HG03558 (cell line): ENCODE data around the gene PDE6G.
A peak's percentile ranks its signal among the peaks of the same experiment; 100 is the strongest.
"Not testable (repeated sequence)": the region's sequence is repeated elsewhere in the genome, so short reads cannot be mapped to it uniquely, and the experiment has no call there.

Experiments
- ATAC-seq: cut with Tn5 transposase; IDR thresholded peaks from one replicate; pipeline ENCODE4 v1.9.1; 2021; ENCODE audit warnings: moderate number of reproducible peaks; ENCODE audit not compliant: unreplicated experiment; ENCODE audit errors: extremely low read depth

PDE6G gene

DNA sequence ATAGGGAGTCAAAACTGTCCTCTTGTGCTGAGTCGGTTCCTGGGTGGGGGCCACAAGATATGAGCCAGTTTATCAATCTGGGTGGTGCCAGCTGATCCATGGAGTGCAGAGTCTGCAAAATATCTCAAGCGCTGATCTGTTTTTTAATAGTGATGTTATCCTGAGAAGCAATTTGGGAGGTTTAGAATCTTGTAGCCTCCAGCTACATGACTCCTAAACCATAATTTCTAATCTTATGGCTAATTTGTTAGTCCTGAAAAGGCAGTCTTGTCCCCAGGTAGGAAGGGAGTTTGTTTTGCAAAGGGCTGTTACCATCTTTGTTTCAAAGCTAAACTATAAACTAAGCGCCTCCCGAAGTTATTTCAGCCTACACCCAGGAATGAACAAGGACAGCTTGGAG, 17.7 kb downstream of the PDE6G start:
- no peak for ATAC-seq

DNA sequence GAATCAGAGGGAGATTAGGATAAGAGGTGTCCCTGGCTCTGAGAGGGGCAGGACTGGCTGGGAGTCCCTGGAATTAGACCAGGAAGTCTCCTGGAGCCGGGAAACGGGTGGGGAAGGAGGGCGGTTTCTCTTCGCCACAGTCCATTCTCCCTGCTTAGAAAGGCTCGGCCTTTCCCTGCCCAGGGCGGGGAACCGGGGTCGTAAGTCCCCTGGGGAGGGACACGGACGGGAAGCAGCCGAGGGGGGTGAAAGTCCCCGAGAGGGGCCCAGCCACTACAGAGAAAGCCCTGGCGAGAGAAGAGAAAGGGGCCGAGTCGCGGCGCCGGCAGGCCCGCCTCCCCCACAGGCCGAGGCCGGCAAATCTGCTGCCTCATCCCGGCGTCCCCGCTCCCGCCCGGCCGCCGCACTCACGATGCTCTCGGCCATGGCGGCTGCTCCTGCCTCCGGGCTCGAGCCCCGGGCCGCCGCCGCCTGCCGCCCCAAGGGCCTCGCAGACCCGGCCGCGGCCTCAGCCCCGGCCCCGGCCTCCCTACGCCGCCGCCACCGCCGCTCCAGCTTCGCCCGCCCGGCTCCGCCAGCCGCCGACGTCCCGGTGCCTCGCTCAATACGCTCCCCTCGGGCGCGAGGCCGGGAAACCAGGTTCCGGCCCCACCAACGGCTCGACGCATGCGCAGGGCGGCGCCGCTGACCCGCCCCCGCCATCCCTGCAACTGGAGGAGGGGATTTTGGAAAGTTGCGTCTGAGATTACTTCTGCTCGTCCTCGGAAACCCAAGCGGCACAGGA, 19.6 kb downstream of the PDE6G start, which contains the start of the genes NPLOC4 and TSPAN10:
NPLOC4 (minus strand) TSS at position 608 of the 784 bp plus-strand sequence; CDS start at position 426, 182 bp downstream.
TSPAN10 (plus strand) TSS at position 692 of the 784 bp plus-strand sequence. CDS start 5,217 bp downstream, outside the sequence.
- ATAC-seq: peak; percentile 47

DNA sequence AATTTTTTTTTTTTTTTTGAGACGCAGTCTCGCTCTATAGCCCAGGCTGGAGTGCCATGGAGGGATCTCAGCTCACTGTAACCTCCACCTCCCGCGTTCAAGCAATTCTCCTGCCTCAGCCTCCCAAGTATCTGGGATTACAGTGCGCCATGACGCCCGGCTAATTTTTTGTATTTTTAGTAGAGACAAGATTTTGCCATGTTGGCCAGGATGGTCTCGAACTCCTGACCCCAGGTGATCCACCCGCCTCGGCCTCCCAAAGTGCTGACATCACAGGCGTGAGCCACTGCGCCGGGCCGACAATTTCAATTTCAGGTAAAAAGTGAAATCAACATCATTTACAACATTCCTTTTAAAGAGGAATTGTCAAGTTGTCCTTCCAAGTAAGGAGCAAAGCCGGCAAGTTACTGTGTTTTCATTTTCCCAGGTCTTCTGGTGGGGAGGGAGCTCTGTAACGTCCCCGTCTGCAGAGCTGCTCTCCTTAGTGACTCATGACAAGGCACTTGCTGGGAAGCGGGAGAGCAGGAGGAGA, 20.3 kb downstream of the PDE6G start:
- no peak for ATAC-seq

DNA sequence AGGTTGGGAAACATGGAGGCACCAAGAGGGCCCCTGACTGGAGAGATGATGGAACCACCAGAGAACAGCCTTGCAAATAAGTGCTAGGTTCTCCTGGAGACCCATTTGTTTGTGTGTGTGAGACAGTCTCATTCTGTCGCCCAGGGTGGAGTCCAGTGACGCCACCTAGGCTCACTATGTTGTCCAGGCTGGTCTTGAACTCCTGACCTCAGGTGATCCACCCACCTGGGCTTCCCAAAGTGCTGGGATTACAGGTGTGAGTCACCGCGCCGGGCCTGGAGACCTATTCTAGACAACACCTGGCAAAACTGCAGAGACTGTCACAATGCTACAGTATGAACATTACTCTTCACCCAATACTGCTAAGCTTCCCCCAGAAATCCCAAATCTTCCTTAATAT, 20.9 kb downstream of the PDE6G start:
- no peak for ATAC-seq

DNA sequence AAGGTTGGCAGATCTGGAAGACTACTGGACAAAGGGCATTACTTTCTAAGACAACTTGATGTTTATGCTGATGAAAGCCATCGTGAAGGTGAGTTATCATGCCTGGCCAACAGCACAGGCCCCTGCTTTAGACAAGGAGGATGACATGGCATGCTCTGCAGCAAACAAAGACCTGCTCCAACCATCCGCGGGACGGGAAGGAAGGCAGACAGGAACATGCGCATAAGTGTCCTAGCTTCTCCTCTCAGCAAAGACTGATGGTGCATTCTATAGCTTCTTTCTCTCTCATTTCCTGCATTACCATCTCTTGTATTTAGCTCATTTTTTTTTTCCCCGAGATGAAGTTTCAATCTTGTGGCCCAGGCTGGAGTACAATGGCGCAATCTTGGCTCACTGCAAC, 24.9 kb downstream of the PDE6G start:
- no peak for ATAC-seq

DNA sequence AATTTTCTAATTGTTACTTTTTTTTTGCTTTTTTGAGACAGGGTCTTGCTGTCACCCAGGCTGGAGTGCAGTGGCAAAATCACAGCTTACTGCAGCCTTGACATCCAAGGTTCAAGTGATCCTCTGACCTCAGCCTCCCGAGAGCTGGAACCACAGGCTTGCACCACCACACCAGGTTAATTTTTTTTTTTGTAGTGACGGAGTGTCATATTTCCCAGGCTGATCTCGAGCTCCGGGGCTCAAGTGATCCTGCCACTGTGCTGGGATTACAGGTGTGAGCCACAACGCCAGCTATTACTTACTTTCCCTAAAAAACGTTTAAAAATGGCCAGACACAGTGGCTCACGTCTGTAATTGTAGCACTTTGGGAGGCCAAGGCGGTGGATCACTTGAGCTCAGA, 26.1 kb downstream of the PDE6G start:
- ATAC-seq: no peak

DNA sequence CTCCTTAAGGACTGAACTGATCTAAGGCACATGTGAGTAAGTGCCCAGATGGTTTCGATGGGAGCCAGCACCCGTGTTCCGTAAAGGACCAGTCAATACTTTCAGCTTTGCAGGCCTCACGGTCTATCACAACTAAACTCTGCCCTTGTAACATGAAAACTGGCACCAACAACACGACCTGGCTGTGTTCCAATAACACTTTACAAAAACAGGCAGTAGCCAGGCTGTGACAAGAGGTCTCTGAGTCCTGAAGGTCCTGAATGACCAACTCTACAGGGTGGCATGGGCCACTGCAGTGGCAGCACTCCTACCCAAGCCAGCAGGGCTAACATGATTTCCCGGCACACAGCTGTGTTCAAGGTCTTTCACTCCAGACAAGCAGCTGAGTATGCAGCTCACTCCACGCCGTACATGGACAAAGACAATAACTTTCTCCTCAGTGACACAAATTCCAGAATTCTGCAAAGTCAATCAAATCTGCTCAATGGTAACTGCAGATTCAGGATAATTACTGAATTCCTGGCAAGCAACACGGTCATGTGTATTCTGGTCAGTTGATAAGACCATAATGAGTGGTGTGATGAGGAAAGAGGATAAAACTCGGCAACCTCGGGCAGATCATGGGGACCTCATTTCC, 34.7 kb downstream of the PDE6G start:
- no peak for ATAC-seq

DNA sequence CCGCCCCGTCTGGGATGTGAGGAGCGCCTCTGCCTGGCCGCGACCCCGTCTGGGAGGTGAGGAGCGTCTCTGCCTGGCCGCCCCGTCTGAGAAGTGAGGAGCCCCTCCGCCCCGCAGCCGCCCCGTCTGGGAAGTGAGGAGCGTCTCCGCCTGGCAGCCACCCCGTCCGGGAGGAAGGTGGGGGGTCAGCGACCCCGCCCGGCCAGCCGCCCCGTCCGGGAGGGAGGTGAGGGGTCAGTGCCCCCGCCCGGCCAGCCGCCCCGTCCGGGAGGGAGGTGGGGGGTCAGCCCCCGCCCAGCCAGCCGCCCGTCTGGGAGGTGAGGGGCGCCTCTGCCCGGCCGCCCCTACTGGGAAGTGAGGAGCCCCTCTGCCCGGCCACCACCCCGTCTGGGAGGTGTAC, 38.0 kb downstream of the PDE6G start:
- not testable (repeated sequence) for ATAC-seq

DNA sequence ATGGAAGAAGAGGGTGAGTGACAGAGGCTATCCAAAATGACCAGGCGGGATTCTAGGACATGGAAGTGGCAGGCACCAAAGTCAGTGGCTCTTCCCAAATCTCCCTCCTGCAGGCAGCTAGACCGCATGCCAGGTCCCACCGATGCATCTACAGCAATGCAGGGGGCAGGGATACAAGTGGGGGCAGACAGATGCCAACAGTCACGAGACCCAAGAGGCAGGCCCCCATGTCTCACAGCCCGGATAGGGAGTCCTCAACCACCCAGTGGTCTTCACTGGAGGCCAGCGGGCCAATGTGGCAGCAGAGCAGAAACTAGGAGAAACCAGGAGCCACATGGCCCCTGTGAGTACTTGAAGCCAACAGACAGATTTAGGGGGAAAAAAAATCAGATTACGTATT, 39.5 kb downstream of the PDE6G start:
- ATAC-seq: no peak

DNA sequence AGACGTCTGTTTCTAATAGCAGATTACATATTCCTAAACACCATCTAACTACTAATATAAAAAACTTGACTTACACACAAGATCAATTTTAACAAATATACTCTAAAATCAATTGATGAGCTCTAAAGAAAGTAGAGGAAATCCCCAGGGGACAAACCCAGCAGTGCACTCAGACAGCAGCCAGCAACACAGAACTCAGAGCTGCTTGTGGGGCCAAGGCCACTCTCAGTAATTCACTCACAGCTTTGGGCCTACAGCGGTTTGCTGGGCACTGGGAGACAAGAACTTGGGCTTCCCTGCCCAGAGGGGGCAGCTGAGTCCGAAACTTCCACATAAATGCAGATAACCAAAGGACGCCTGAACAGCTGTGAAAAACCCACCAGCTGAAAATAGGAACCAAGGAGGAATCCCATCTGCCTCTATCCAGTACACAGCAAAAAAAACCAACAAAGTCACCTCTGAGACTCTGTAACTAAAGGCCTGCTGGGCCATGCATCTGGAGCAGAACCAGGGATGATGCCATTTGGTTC, 40.9 kb downstream of the PDE6G start:
- no peak for ATAC-seq

DNA sequence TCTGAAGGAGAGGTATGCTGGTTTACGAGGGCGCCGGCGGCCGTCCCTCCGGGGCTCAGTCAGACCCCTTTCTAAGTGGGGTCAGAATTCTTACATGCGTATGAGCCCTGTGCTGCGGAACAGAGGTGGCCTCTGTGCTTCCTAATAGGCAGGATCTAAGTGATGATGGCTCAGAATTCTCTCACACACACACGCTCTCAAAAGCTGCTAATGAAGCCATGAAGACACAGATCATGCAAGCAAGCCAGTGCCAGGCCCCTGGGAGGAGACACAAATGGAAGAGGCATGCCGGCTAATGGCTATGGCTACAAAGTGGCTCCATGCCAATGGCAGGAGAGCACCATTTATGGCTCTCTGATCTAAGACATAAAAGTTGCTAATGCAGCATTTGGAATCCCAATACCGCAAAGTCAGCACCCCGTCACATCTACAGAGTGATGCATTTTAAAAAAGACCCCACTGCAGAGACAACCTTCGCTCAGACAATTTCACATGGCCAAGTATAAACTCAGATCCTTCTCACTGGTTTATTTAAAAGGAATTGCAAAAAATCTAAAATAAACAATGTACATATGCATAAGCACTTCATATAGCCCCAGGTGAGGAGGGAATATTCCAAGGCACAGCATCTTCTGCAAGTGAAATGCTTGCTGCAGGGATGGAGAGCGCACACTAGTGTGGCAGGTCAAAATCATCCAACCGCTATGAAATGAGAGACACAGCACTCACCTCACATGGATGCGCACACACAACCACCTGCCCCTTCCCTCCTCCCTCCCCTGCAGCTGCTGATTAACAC, 44.0 kb downstream of the PDE6G start:
- no peak for ATAC-seq

DNA sequence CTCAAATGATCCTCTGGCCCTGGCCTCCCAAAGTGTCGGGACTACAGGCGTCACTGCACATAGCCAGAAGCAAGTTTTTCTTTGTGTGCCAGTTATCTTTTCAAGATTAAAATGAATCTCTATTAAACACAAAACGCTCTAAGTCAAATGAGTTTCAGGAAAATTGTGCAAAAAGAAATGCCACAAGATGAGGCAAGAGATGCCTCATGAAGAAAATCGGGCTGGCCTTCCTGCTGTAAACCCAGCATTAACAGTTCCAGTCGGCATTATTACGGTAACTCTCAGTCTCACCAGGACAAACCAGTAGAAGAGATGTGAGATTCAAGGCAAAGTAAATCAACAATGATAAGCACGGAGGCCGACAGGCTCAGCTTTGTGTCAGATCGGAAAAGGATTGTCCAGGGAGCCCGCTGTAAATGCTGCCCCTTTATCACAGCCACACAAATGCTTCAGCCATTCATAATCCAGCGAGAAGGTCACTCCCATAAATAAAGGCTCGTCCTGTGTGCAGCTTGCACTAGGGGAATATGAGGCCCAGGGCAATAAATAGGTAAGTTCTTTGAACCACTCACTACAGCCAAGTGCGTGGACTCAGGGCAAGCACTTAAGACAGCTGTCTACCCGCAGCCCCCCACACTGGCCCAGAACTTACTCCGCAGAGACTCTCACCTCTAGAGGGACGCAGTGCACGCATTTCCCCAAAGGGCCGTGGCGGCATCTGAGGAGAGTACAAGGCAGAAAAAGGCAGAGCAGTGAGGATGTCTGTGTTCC, 46.6 kb downstream of the PDE6G start:
- no peak for ATAC-seq

DNA sequence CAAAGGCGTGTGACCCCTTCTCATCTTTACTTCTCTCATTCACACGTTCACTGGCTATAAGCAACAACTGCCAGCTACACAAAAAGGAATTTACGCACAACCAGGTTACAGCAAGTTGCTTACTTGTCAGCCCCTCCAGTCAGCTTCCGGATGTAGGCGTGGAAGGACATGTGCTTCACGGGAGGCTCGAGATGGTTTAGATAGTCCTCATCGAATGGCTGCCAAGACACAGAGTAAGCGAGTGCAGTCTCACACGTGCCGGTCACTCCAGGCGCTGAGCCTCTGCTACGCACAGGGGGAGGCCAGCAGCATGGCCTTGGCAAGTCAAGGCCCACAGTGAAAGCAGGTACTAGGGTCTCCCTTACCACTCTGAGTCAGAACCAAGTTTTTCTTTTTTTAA, 47.7 kb downstream of the PDE6G start:
- ATAC-seq: no peak

DNA sequence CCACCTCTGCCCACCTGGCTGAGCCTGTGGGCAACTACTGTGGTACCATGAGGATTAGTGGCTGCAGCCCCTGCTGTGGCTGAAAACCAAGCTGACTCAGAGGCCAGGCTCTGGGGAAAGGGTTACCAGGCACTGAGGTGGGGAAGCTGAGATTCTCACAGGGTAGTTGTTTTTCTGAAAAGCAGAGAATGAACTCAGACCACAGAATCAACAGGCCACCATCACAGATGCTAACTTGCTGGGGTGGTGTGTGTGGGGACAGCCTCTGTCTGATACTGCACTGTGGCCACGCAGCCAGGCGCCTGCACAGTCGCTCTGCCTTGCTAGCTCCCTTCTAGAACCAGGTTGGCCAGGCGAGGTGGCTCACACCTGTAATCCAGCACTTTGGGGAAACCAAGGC, 48.3 kb downstream of the PDE6G start:
- ATAC-seq: no peak

DNA sequence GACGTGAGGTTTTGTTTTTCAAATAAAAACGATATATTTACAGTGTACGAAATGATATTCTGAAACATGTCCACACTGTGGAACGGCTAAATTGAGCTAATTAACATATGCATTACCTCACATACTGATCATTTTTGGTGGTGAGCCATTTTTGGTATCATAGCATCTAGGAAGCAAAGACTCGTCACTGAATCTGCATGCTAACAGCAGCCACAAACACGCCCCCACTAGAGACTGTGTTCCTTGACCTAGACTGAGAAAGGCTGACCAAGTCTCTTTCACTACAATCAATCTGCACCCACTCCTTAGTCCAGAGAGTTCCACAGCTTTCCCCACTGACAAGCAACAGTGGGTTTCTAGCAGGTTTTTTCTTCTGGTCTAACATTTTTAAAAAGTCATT, 48.9 kb downstream of the PDE6G start:
- ATAC-seq: no peak

DNA sequence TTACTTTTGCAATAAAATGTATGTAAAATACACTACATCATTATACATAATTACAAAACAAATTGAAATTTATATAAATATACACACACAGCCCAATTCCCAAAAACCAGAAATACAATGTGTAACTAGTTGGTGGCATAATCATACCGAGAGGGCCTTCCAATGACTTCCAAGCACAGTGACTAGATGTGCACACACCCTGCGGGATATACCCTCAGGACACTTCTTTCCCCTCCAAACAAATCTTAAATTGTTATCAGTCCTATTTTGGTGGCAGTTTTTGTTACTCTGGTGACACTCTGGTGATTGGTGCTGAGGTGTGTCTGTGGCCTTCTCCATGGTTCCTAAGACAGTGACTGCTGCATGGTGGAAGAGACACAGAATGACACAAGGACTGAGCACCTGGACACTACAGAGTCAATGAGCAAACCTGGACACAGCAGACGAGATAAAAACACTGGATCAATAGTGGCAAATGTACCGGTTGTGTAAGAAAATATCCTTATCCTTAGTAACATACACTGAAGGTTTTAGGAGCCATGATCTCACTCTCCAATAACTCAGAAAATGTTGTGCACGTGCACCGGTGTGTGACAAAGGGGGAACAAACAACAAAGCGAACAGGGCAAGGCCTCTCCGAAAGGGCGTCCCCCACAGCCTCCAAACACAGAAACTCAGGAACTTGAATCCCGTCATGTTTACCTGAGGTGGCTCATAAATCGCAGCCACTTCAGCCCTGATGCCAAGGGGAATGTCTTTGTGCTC, 52.3 kb downstream of the PDE6G start:
- no peak for ATAC-seq

DNA sequence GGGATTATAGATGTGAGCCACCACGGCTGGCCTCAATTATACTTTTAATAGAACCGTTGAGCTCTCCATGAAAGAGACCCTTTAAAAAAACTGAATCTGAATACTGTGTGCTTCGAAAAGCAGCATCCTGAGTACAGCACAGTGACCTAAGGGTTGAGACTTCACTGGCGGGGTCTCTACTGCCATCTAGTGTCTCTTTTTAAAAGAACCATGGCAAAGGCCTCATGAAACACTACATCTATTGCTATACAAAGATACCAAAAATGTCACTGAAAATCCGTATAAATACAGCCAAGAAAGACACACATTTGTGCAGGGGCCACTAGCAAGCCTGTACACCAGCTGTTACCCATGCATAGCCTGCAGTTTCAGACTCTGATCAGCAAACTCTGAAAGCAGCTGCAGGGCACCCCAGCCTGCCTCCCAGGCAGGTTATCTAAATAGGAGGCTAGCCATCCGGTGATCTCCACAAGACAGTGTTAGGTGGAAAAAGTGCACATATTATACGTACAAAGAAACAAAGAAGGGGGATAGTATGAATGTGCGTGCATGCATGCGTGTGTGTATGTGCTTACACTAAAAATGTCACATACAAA, 54.7 kb downstream of the PDE6G start:
- ATAC-seq: no peak
